ENCODE measurements around the gene TUBB2A. TPM values are rescaled to one million over a fixed set of nuclear protein-coding genes. Genes with fewer than 3 reads are reported as not detected.

TUBB2A gene
- total and polyA plus RNA-seq, 10 donors = 4.3 to 13.7 (median 7.1) TPM

DNA sequence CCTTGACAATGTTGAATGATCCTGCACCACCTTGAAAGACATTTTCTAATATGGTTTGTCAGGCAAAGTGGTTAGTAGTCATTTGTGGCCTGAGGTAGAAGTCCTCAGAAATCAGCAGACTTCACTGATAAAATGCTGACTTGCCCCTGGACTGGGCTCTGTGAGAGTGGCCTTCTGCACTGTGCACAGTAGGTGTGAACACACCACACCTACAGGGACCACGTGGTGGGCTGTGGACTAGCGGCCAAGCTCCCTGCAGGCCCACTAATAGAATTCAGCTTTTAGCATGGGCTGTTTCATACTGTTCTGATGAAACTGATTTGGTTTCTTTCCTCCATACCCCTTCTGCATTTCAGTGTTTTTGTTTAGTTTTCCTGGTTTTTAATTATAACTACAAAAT is 31.5 kb downstream of the TUBB2A start:
- Histone ChIP-seq H3K36me3 (peaks cover 0 to 27% (median 0%) of the 10 kb centered on the region in 6 donors), H3K4me1 (peaks cover 0 to 13% (median 2%) of the 10 kb centered on the region in 6 donors), H3K27me3 (replicated peaks in 1 of 7) (no peaks in the 10 kb centered on the region), H3K27ac (no peak overlapping the region), H3K9me3 (no peaks in the 10 kb centered on the region), H3K4me3 (no peak overlapping the region)
- intact Hi-C loops (cut with DNase I; ENCODE audit: low total_unique reads) = loop anchor here (5.0 kb wide), 1 partner anchor 126 kb away; no protein-coding TSS in a partner anchor
- DNase-seq = no peak
- no peak for TF ChIP-seq CTCF (IDR thresholded peaks at IDR 0.05 in 8 of 11, conservative IDR thresholded peaks at IDR 0.05 in 3 of 11)
- 40 to 53% (median 49%) methylated on average over 2 of the region's 2 CpGs for whole genome bisulfite sequencing, 5 donors

DNA sequence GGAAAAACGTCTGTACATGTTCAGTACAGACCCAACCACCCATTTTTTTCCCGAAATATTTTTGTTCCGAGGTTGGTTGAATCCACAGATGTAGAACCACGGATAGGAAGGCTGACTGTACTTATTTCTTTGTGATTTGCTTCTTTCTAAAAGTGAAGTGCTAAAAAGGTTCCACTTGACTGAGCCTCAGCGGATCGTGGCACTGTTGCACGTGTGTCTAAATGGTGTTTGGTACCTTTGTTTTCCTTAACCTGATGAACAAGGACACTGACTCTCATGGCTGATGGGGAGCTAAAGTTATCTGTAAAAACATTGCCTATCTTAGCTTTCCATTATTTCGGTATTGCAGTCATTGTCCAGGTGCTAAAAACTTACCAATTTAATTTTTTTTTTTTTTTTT is 32.7 kb downstream of the TUBB2A start:
- no peaks in the 10 kb centered on the region for H3K27me3 ChIP-seq (replicated peaks in 1 of 7)
- no peak for TF ChIP-seq POLR2A (IDR thresholded peaks at IDR 0.05)
- no peak overlapping the region for H3K27ac ChIP-seq
- no peaks in the 10 kb centered on the region for H3K9me3 ChIP-seq
- H3K4me3 ChIP-seq = no peak overlapping the region
- WGBS, 5 donors = 69 to 74% (median 73%) methylated on average over 8 of the region's 8 CpGs
- DNase-seq = no peak
- intact Hi-C loops (cut with DNase I; ENCODE audit: low total_unique reads) = loop anchor here (5.0 kb wide), 1 partner anchor 128 kb away; no protein-coding TSS in a partner anchor
- peaks cover 0 to 15% (median 0%) of the 10 kb centered on the region in 6 donors for H3K36me3 ChIP-seq
- H3K4me1 ChIP-seq = peaks cover 0 to 19% (median 3%) of the 10 kb centered on the region in 6 donors

DNA sequence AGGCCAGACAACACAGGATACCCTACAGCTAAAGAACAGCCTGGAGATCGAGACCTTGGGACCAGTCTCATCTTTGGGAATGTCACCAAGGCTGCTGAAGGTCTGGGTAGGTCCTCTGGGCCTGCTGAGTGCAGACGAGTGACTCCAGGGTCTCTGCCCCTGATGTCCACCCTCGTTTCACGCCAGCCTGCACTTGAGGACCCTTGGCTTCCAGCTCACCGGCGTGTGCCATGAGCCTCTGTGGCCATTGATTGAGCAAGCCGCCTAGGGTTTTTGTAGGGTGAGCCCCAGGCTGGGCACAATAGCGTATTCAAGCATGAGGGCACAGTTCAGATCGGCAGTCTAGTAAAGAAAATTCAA is 34.5 kb downstream of the TUBB2A start:
- TF ChIP-seq POLR2AphosphoS5 (IDR thresholded peaks at IDR 0.05) (no peak), POLR2A (IDR thresholded peaks at IDR 0.05) (no peak), CTCF (IDR thresholded peaks at IDR 0.05 in 8 of 11, conservative IDR thresholded peaks at IDR 0.05 in 3 of 11) (no peak)
- Histone ChIP-seq H3K4me1 (peaks cover 3 to 33% (median 15%) of the 10 kb centered on the region in 6 donors), H3K36me3 (no peaks in the 10 kb centered on the region), H3K27me3 (replicated peaks in 1 of 7) (no peaks in the 10 kb centered on the region), H3K9me3 (no peaks in the 10 kb centered on the region), H3K27ac (no peak overlapping the region), H3K4me3 (no peak overlapping the region)
- 90 to 97% (median 94%) methylated on average over 9 of the region's 9 CpGs for WGBS, 5 donors
- peak; percentile 46 for DNase-seq
- intact Hi-C loops (cut with DNase I; ENCODE audit: low total_unique reads) = no loop called here

- TF ChIP-seq POLR2A (IDR thresholded peaks at IDR 0.05) (no peak), POLR2AphosphoS5 (IDR thresholded peaks at IDR 0.05) (no peak), CTCF (IDR thresholded peaks at IDR 0.05 in 8 of 11, conservative IDR thresholded peaks at IDR 0.05 in 3 of 11) (no peak)
- H3K4me1 ChIP-seq = peaks cover 4 to 32% (median 19%) of the 10 kb centered on the region in 6 donors
- intact Hi-C loops (cut with DNase I; ENCODE audit: low total_unique reads) = no loop called here
- no peak overlapping the region for H3K4me3 ChIP-seq
- H3K27ac ChIP-seq = no peak overlapping the region
- WGBS, 5 donors = 89 to 96% (median 92%) methylated on average over 5 of the region's 5 CpGs
- no peak for DNase-seq
- no peaks in the 10 kb centered on the region for H3K9me3 ChIP-seq
- no peaks in the 10 kb centered on the region for H3K36me3 ChIP-seq
- no peaks in the 10 kb centered on the region for H3K27me3 ChIP-seq (replicated peaks in 1 of 7)
Observed at GRCh38 chr6:3120765-3121089, 36.6 kb downstream of the TUBB2A start.
